Liver (tissue), 9 donors: Measurements from ENCODE around the gene ZDHHC11. TPM values are rescaled to one million over a fixed set of nuclear protein-coding genes. Genes with fewer than 3 reads are reported as not detected.

Source experiments
- DNase-seq: peaks from one replicate; pipeline ENCODE4 v3.0.0-alpha.2; 2017; ENCODE audit warnings: low spot score
- H3K27ac ChIP-seq, 2 donors: one replicate each; pipeline ENCODE4 v1.7.0; 2013; ENCODE audit warnings: inconsistent platforms in 2 of 2, low read length in 2 of 2, control low read depth in 1 of 2, low read depth in 1 of 2, mild to moderate bottlenecking in 1 of 2
- H3K27me3 ChIP-seq, 4 donors: one replicate each; pipeline versions ENCODE4 v1.6.1 to v1.7.0; 2013; ENCODE audit warnings: low read length in 3 of 4, inconsistent platforms in 1 of 4, mild to moderate bottlenecking in 1 of 4, moderate library complexity in 1 of 4; ENCODE audit not compliant: control insufficient read depth in 4 of 4, insufficient read depth in 4 of 4
- H3K36me3 ChIP-seq, 4 donors: one replicate each; pipeline versions ENCODE4 v1.6.1 to v1.7.0; 2013; ENCODE audit warnings: low read length in 3 of 4, mild to moderate bottlenecking in 3 of 4, low read depth in 1 of 4, moderate library complexity in 1 of 4; ENCODE audit not compliant: control insufficient read depth in 4 of 4, insufficient read depth in 3 of 4
- H3K4me1 ChIP-seq, 4 donors: one replicate each; pipeline versions ENCODE4 v1.6.1 to v1.7.0; 2013; ENCODE audit warnings: low read length in 3 of 4, mild to moderate bottlenecking in 3 of 4, moderate library complexity in 1 of 4; ENCODE audit not compliant: control insufficient read depth in 4 of 4, insufficient read depth in 4 of 4
- H3K4me3 ChIP-seq, 3 donors: one replicate each; pipeline versions ENCODE4 v1.6.1 to v1.7.0; 2013; ENCODE audit warnings: low read length in 3 of 3, control low read depth in 1 of 3, low read depth in 1 of 3, mild to moderate bottlenecking in 1 of 3
- H3K9ac ChIP-seq, 2 donors: one replicate each; pipeline ENCODE4 v1.7.0; 2013; ENCODE audit warnings: low read length in 2 of 2, mild to moderate bottlenecking in 2 of 2, moderate library complexity in 2 of 2, control low read depth in 1 of 2, low read depth in 1 of 2
- H3K9me3 ChIP-seq, 4 donors: one replicate each; pipeline versions ENCODE4 v1.6.1 to v1.7.0; 2013; ENCODE audit warnings: low read length in 3 of 4; ENCODE audit not compliant: control insufficient read depth in 4 of 4
- ATF3 ChIP-seq: IDR thresholded peaks from 2 replicates; pipeline ENCODE4 v1.6.1; 2016; ENCODE audit warnings: antibody characterized with exemption
- CTCF ChIP-seq: fragments of 150-350 bp; IDR thresholded peaks from 2 replicates; pipeline ENCODE4 v1.5.1; 2017; ENCODE audit warnings: improper control_type of control experiment, low read depth, low read length; ENCODE audit not compliant: missing input control
- EGR1 ChIP-seq, 2 donors: IDR thresholded peaks; 2 replicates each; pipeline ENCODE4 v1.6.1; 2016 to 2018; ENCODE audit warnings: antibody characterized with exemption in 2 of 2, low read depth in 2 of 2
- FOXA1 ChIP-seq: IDR thresholded peaks from 2 replicates; pipeline ENCODE4 v1.6.1; 2016; ENCODE audit warnings: antibody characterized with exemption
- FOXA2 ChIP-seq: IDR thresholded peaks from 2 replicates; pipeline ENCODE4 v1.6.1; 2016; ENCODE audit warnings: antibody characterized with exemption
- GABPA ChIP-seq, 2 donors: IDR thresholded peaks in 1 of 2; conservative IDR thresholded peaks in 1 of 2; 2 replicates each; pipeline ENCODE4 v1.6.1; 2016; ENCODE audit warnings: antibody characterized with exemption in 2 of 2, mild to moderate bottlenecking in 1 of 2, moderate library complexity in 1 of 2
- HNF4A ChIP-seq, 2 donors: conservative IDR thresholded peaks; 2 replicates each; pipeline ENCODE4 v1.6.1; 2016; ENCODE audit warnings: antibody characterized with exemption in 2 of 2, mild to moderate bottlenecking in 2 of 2
- HNF4G ChIP-seq: IDR thresholded peaks from 2 replicates; pipeline ENCODE4 v1.6.1; 2016; ENCODE audit warnings: antibody characterized with exemption
- JUND ChIP-seq, 2 donors: IDR thresholded peaks; 2 replicates each; pipeline ENCODE4 v1.6.1; 2016; ENCODE audit warnings: antibody characterized with exemption in 2 of 2
- NR2F2 ChIP-seq: IDR thresholded peaks from 2 replicates; pipeline ENCODE4 v1.6.1; 2016; ENCODE audit warnings: antibody characterized with exemption
- RAD21 ChIP-seq, 2 donors: IDR thresholded peaks; 2 replicates each; pipeline ENCODE4 v1.6.1; 2016; ENCODE audit warnings: antibody characterized with exemption in 2 of 2, mild to moderate bottlenecking in 2 of 2
- REST ChIP-seq: IDR thresholded peaks from 2 replicates; pipeline ENCODE4 v1.6.1; 2016; ENCODE audit warnings: antibody characterized with exemption, mild to moderate bottlenecking
- RXRA ChIP-seq, 2 donors: IDR thresholded peaks; 2 replicates each; pipeline ENCODE4 v1.6.1; 2017 to 2018; ENCODE audit warnings: antibody characterized with exemption in 2 of 2, mild to moderate bottlenecking in 1 of 2
- SP1 ChIP-seq: IDR thresholded peaks from 2 replicates; pipeline ENCODE4 v1.6.1; 2018; ENCODE audit warnings: antibody characterized with exemption, mild to moderate bottlenecking
- TAF1 ChIP-seq: conservative IDR thresholded peaks from 2 replicates; pipeline ENCODE4 v1.6.1; 2016; ENCODE audit warnings: antibody characterized with exemption, mild to moderate bottlenecking
- YY1 ChIP-seq: IDR thresholded peaks from 2 replicates; pipeline ENCODE4 v1.6.1; 2016; ENCODE audit warnings: antibody characterized with exemption, mild to moderate bottlenecking
- ZBTB33 ChIP-seq: IDR thresholded peaks from 2 replicates; pipeline ENCODE4 v1.6.1; 2016; ENCODE audit warnings: antibody characterized with exemption
- WGBS: extraction: QIAGEN DNeasy Blood & Tissue Kit; methylation state at CpG from one replicate; pipeline ENCODE4 v1.1.7; 2013; 5-methylcytosine and 5-hydroxymethylcytosine counted together
- polyA plus RNA-seq, 2 donors: library from polyadenylated mRNA; stranded (reverse) in 1 of 2; unstranded in 1 of 2; fragments of 200-250 nt in 1 of 2; fragments of >200 nt in 1 of 2; fragmentation: Nextera tagmentation in 1 of 2; extraction: Ambion mirVana in 1 of 2; gene quantifications; one replicate each; pipeline versions ENCODE4 v1.2.1 to v1.2.3, GENCODE V29; 2013 to 2015
- total RNA-seq, 2 donors: library from RNA; depleted of rRNA; stranded (reverse); fragments of >200 nt; gene quantifications; one replicate each; pipeline ENCODE4 v1.2.3, GENCODE V29; 2014
- TF ChIP-seq, protein P1 (sequence below): IDR thresholded peaks from 2 replicates; pipeline ENCODE4 v1.6.1; 2016; ENCODE audit warnings: antibody characterized with exemption
- donor health status: healthy.
- donor health status: healthy.
- donor health status: healthy.
- donor health status: healthy.
- donor health status: healthy.

ZDHHC11 gene
- total and polyA plus RNA-seq, 4 donors, result 0.93 to 3.2 (median 1.3) TPM

DNA sequence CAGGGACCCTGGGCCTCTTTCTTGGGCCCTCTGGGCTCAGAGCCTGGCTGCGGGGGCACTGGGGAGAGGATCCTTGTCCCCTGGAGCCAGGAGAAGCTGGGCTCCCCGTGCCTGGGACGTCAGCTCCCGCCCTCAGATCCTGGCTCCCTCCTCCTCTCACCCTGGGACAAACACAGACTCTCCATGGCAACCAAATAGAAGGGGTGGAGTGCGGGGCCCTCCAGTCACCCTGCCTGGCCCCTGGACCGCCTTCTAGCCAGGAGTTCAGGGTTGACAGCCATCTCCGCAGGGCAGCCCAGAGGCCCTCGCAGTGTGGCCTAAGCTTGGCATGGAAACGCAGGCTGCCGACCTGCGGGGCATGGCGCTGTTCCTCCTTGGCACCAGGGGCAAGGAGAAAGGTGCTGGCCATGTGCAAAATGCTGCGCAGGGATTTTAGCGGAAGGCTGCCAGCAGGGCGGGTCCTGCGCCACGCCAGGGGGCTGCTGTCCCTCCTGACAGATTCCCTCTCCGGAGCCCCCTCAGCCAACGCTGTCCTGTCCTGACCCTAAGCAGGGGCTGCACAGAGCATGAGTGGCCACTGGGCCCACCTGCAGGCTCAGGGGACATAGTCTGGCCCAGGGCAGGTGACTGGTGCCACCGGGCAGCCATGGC, 1.0 kb downstream of the ZDHHC11 start:
- H3K27me3 ChIP-seq, result no peaks in the 10 kb centered on the region
- H3K9ac ChIP-seq, result no peak overlapping the region
- no peaks in the 10 kb centered on the region for H3K36me3 ChIP-seq
- no peak overlapping the region for H3K4me3 ChIP-seq
- H3K9me3 ChIP-seq, result no peaks in the 10 kb centered on the region
- H3K4me1 ChIP-seq, result no peaks in the 10 kb centered on the region
- 84% methylated on average over 20 of the region's 20 CpGs for WGBS
- H3K27ac ChIP-seq, result no peak overlapping the region
- TF ChIP-seq NR2F2 (no peak), GABPA (IDR thresholded peaks at IDR 0.05 in 1 of 2, conservative IDR thresholded peaks at IDR 0.05 in 1 of 2) (no peak), HNF4G (no peak), FOXA1 (no peak), RAD21 (IDR thresholded peaks at IDR 0.05) (no peak), SP1 (no peak), ZBTB33 (no peak), REST (no peak), FOXA2 (no peak), ATF3 (no peak), TAF1 (no peak), EGR1 (IDR thresholded peaks at IDR 0.05; ENCODE audit: low read depth in 2 of 2) (no peak), HNF4A (conservative IDR thresholded peaks at IDR 0.05) (no peak), RXRA (IDR thresholded peaks at IDR 0.05) (no peak)
- TF ChIP-seq, protein P1, sequence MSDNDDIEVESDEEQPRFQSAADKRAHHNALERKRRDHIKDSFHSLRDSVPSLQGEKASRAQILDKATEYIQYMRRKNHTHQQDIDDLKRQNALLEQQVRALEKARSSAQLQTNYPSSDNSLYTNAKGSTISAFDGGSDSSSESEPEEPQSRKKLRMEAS, result no peak
- no peak for DNase-seq

DNA sequence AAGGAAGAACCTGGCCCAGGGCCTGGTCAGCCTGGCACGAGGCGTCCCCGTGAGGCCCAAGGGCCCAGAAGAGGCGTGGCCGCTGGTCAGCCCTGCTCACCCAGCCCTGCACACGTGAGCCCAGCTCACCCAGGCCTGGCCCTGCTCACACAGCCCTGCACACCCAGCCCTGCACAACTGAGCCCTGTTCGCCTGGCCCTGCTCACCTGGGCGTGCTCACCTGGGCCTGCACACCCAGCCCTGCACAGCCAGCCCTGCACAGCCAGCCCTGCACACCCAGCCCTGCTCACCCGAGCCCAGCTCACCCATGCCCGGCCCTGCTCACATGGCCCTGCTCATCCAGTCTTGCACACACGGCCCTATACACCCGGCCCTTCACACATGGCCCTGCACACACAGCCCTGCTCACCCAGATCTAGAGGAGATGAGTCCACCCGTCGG, 2.1 kb downstream of the ZDHHC11 start:
- Histone ChIP-seq H3K36me3 (no peaks in the 10 kb centered on the region), H3K9ac (no peak overlapping the region), H3K4me1 (no peaks in the 10 kb centered on the region), H3K4me3 (no peak overlapping the region), H3K9me3 (no peaks in the 10 kb centered on the region), H3K27ac (no peak overlapping the region), H3K27me3 (no peaks in the 10 kb centered on the region)
- no peak for DNase-seq
- 94% methylated on average over 14 of the region's 14 CpGs for WGBS
- TF ChIP-seq YY1, result no peak
- TF ChIP-seq, protein P1, result no peak
- no peak for TF ChIP-seq RXRA (IDR thresholded peaks at IDR 0.05)
- no peak for TF ChIP-seq GABPA (IDR thresholded peaks at IDR 0.05 in 1 of 2, conservative IDR thresholded peaks at IDR 0.05 in 1 of 2)
- no peak for TF ChIP-seq CTCF
- TF ChIP-seq FOXA2, result no peak
- TF ChIP-seq RAD21 (IDR thresholded peaks at IDR 0.05), result no peak
- TF ChIP-seq REST, result no peak
- no peak for TF ChIP-seq HNF4G
- no peak for TF ChIP-seq NR2F2
- no peak for TF ChIP-seq JUND (IDR thresholded peaks at IDR 0.05)
- TF ChIP-seq TAF1, result no peak
- TF ChIP-seq EGR1 (IDR thresholded peaks at IDR 0.05; ENCODE audit: low read depth in 2 of 2), result no peak
- TF ChIP-seq HNF4A (conservative IDR thresholded peaks at IDR 0.05), result no peak
